Hepatocyte (in vitro differentiated cells): ENCODE data around the gene PTPRM.
"Not testable (repeated sequence)": the region's sequence is repeated elsewhere in the genome, so short reads cannot be mapped to it uniquely, and the experiment has no call there.

Experiments used
- CTCF ChIP-seq: fragments of 200-600 bp; sonication (generic); IDR thresholded peaks from 2 replicates; pipeline ENCODE4 v1.5.1; 2016; ENCODE audit warnings: antibody characterized with exemption, mild to moderate bottlenecking; ENCODE audit not compliant: poor library complexity
- EZH2 ChIP-seq: fragments of 200-600 bp; sonication (generic); IDR thresholded peaks from 2 replicates; pipeline ENCODE4 v1.6.1; 2016; ENCODE audit warnings: antibody characterized with exemption, mild to moderate bottlenecking, borderline replicate concordance

- not testable (repeated sequence) for TF ChIP-seq EZH2, CTCF
These were observed 399.6 kb downstream of the PTPRM start for GRCh38 chr18:7966682-7967081.
